ENCODE data around the gene FAM20B. TPM values are rescaled to one million over a fixed set of nuclear protein-coding genes. Genes with fewer than 3 reads are reported as not detected.

The FAM20B gene
- total and polyA plus RNA-seq, 4 donors, result 3.1 to 39.8 (median 13.6) TPM

DNA sequence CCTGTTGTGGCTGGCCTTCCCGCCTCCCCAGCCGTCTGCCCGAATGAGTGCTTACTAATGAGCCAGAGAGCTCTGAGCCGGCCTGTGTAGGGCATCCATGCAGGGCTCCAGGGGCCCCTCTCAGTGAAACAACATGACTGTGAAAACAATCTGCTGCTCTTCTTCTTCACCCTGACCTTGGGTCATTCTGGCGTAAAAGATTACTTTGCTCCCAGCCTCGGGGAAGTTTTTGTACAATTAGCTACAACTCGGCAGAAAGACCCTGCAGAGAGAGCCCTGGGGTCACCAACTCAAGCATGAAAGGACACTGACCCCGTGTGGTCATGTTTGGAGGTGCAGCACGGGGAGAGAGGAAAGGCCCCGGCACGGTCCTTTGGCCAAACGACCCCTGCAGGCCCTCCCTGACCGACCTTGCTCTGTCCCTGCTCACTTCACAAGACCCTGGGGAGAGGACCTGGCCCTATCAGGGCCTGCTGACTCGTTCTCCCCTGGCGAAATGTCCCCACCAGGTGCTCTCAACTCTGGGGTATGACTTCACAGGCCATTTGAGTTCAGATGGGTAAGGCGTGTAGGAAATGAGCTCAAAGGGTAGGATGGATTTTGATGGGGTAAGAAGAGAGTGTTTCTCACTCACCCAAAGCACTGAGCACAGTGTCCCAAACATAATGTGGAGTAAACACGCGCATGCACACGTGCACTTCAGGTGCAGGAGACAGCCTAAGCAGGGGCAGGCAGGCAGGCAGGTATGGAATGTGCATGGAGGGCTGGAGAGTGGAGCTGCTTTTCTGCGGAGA is 22.9 kb upstream of the FAM20B start:
- WGBS, result 14% methylated on average over 20 of the region's 20 CpGs
- H3K27me3 ChIP-seq (ENCODE audit: control insufficient read depth in 4 of 4, insufficient read depth in 4 of 4, low read length in 3 of 4), result no peaks in the 10 kb centered on the region
- H3K4me3 ChIP-seq (ENCODE audit: low read depth in 1 of 3, low read length in 3 of 3), result no peak overlapping the region

DNA sequence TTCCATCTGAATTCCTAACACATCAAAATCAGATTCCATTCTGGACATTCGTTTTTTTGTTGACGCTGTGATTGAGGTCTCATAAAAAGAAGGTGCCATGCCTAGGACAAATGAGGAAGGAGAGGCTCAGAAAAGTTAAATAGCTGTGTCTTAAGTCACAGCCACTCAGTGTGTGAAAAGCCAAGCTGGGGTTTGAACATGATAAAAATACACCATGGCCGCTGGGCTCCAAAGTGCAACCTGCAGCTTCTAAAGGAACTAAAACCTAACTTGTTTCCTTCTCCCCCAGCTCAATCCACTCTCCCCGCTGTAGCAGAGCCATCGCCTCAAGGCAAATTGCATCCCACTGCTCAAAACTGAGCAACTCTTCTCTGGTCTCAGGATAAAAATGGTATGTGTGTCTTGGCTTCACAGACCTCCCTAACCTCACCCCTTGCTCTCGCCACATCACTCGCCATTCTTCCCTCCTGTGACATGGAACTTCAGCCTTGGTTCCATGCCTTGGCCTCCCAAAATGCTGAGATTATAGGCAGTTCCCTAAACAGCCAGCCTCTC is 22.1 kb upstream of the FAM20B start:
- peaks cover 0 to 12% (median 3%) of the 10 kb centered on the region in 4 donors for H3K4me1 ChIP-seq (ENCODE audit: control insufficient read depth in 4 of 4, insufficient read depth in 4 of 4, low read length in 3 of 4)
- no peaks in the 10 kb centered on the region for H3K27me3 ChIP-seq (ENCODE audit: control insufficient read depth in 4 of 4, insufficient read depth in 4 of 4, low read length in 3 of 4)
- 86% methylated on average over 7 of the region's 7 CpGs for WGBS
- no peaks in the 10 kb centered on the region for H3K9me3 ChIP-seq (ENCODE audit: control insufficient read depth in 4 of 4, low read length in 3 of 4)
- no peak overlapping the region for H3K4me3 ChIP-seq (ENCODE audit: low read depth in 1 of 3, low read length in 3 of 3)
- H3K9ac ChIP-seq (ENCODE audit: low read depth in 1 of 2, low read length in 2 of 2), result peak overlapping the region; percentile 42 to 78
- TF ChIP-seq GABPA (IDR thresholded peaks at IDR 0.05 in 1 of 2, conservative IDR thresholded peaks at IDR 0.05 in 1 of 2), result no peak
- TF ChIP-seq FOXA1 (IDR thresholded peaks at IDR 0.05), result no peak
- TF ChIP-seq FOXA2 (IDR thresholded peaks at IDR 0.05), result no peak
- TF ChIP-seq, protein P1, sequence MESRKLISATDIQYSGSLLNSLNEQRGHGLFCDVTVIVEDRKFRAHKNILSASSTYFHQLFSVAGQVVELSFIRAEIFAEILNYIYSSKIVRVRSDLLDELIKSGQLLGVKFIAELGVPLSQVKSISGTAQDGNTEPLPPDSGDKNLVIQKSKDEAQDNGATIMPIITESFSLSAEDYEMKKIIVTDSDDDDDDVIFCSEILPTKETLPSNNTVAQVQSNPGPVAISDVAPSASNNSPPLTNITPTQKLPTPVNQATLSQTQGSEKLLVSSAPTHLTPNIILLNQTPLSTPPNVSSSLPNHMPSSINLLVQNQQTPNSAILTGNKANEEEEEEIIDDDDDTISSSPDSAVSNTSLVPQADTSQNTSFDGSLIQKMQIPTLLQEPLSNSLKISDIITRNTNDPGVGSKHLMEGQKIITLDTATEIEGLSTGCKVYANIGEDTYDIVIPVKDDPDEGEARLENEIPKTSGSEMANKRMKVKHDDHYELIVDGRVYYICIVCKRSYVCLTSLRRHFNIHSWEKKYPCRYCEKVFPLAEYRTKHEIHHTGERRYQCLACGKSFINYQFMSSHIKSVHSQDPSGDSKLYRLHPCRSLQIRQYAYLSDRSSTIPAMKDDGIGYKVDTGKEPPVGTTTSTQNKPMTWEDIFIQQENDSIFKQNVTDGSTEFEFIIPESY (IDR thresholded peaks at IDR 0.05), result no peak
- H3K27ac ChIP-seq (ENCODE audit: low read depth in 1 of 2, low read length in 2 of 2), result peak overlapping the region; percentile 65 to 94
- no peak for DNase-seq (ENCODE audit: low spot score)
- H3K36me3 ChIP-seq (ENCODE audit: control insufficient read depth in 4 of 4, insufficient read depth in 3 of 4, low read depth in 1 of 4, low read length in 3 of 4), result no peaks in the 10 kb centered on the region

More for the DNA sequence above, 22.9 kb upstream of the FAM20B start:
- peak; percentile 88 for DNase-seq (ENCODE audit: low spot score)
- TF ChIP-seq EGR1 (IDR thresholded peaks at IDR 0.05; ENCODE audit: low read depth in 2 of 2) (peak in 1 of 2 donors; percentile 13), JUND (IDR thresholded peaks at IDR 0.05) (peak; percentile 77 to 89), RAD21 (IDR thresholded peaks at IDR 0.05) (peak; percentile 96), TAF1 (conservative IDR thresholded peaks at IDR 0.05) (no peak), RXRA (IDR thresholded peaks at IDR 0.05) (peak; percentile 96 to 97), NR2F2 (IDR thresholded peaks at IDR 0.05) (peak; percentile 52), FOXA1 (IDR thresholded peaks at IDR 0.05) (no peak), SP1 (IDR thresholded peaks at IDR 0.05) (peak; percentile 81), FOXA2 (IDR thresholded peaks at IDR 0.05) (no peak), YY1 (IDR thresholded peaks at IDR 0.05) (peak; percentile 67), HNF4G (IDR thresholded peaks at IDR 0.05) (peak; percentile 49), HNF4A (conservative IDR thresholded peaks at IDR 0.05) (peak; percentile 85 to 90)
- TF ChIP-seq, protein P2, sequence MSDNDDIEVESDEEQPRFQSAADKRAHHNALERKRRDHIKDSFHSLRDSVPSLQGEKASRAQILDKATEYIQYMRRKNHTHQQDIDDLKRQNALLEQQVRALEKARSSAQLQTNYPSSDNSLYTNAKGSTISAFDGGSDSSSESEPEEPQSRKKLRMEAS (IDR thresholded peaks at IDR 0.05), result peak; percentile 55
- TF ChIP-seq, protein P3, sequence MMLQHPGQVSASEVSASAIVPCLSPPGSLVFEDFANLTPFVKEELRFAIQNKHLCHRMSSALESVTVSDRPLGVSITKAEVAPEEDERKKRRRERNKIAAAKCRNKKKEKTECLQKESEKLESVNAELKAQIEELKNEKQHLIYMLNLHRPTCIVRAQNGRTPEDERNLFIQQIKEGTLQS (IDR thresholded peaks at IDR 0.05), result peak; percentile 54
- TF ChIP-seq, protein P4, sequence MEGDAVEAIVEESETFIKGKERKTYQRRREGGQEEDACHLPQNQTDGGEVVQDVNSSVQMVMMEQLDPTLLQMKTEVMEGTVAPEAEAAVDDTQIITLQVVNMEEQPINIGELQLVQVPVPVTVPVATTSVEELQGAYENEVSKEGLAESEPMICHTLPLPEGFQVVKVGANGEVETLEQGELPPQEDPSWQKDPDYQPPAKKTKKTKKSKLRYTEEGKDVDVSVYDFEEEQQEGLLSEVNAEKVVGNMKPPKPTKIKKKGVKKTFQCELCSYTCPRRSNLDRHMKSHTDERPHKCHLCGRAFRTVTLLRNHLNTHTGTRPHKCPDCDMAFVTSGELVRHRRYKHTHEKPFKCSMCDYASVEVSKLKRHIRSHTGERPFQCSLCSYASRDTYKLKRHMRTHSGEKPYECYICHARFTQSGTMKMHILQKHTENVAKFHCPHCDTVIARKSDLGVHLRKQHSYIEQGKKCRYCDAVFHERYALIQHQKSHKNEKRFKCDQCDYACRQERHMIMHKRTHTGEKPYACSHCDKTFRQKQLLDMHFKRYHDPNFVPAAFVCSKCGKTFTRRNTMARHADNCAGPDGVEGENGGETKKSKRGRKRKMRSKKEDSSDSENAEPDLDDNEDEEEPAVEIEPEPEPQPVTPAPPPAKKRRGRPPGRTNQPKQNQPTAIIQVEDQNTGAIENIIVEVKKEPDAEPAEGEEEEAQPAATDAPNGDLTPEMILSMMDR (IDR thresholded peaks at IDR 0.05; ENCODE audit: low read depth, low read length, missing input control), result peak; percentile 97
- TF ChIP-seq, protein P5, sequence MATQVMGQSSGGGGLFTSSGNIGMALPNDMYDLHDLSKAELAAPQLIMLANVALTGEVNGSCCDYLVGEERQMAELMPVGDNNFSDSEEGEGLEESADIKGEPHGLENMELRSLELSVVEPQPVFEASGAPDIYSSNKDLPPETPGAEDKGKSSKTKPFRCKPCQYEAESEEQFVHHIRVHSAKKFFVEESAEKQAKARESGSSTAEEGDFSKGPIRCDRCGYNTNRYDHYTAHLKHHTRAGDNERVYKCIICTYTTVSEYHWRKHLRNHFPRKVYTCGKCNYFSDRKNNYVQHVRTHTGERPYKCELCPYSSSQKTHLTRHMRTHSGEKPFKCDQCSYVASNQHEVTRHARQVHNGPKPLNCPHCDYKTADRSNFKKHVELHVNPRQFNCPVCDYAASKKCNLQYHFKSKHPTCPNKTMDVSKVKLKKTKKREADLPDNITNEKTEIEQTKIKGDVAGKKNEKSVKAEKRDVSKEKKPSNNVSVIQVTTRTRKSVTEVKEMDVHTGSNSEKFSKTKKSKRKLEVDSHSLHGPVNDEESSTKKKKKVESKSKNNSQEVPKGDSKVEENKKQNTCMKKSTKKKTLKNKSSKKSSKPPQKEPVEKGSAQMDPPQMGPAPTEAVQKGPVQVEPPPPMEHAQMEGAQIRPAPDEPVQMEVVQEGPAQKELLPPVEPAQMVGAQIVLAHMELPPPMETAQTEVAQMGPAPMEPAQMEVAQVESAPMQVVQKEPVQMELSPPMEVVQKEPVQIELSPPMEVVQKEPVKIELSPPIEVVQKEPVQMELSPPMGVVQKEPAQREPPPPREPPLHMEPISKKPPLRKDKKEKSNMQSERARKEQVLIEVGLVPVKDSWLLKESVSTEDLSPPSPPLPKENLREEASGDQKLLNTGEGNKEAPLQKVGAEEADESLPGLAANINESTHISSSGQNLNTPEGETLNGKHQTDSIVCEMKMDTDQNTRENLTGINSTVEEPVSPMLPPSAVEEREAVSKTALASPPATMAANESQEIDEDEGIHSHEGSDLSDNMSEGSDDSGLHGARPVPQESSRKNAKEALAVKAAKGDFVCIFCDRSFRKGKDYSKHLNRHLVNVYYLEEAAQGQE (IDR thresholded peaks at IDR 0.05), result no peak
- no peaks in the 10 kb centered on the region for H3K9me3 ChIP-seq (ENCODE audit: control insufficient read depth in 4 of 4, low read length in 3 of 4)
- H3K27ac ChIP-seq (ENCODE audit: low read depth in 1 of 2, low read length in 2 of 2), result peak overlapping the region; percentile 65 to 94
- H3K36me3 ChIP-seq (ENCODE audit: control insufficient read depth in 4 of 4, insufficient read depth in 3 of 4, low read depth in 1 of 4, low read length in 3 of 4), result no peaks in the 10 kb centered on the region
- peak overlapping the region; percentile 42 to 78 for H3K9ac ChIP-seq (ENCODE audit: low read depth in 1 of 2, low read length in 2 of 2)
- H3K4me1 ChIP-seq (ENCODE audit: control insufficient read depth in 4 of 4, insufficient read depth in 4 of 4, low read length in 3 of 4), result peaks cover 0 to 12% (median 3%) of the 10 kb centered on the region in 4 donors

All from liver (tissue), 9 donors.